Globus pallidus (tissue), 1 donor: Measurements from ENCODE around the gene RHOH.
"Not testable (repeated sequence)": the region's sequence is repeated elsewhere in the genome, so short reads cannot be mapped to it uniquely, and the experiment has no call there.

ENCODE experiments used
- DNase-seq: peaks from one replicate; pipeline ENCODE4 v3.0.0-alpha.2; 2015; ENCODE audit warnings: low spot score

Gene RHOH

GRCh38 chr4:40196724-40197281, at the start of gene RHOH:
Gene RHOH (plus strand): TSS chr4:40197031. CDS start chr4:40243387, 46,356 bp downstream.
- DNase-seq: no peak

GRCh38 chr4:40147490-40147889, 49.3 kb upstream of the RHOH start:
- not testable (repeated sequence) for DNase-seq

- peak; percentile 34 for DNase-seq
These were observed 46.9 kb upstream of the RHOH start for GRCh38 chr4:40149960-40150385.

GRCh38 chr4:40150932-40151331, 45.9 kb upstream of the RHOH start:
- no peak for DNase-seq

GRCh38 chr4:40152637-40153036, 44.2 kb upstream of the RHOH start:
- no peak for DNase-seq

GRCh38 chr4:40157436-40157835, 39.4 kb upstream of the RHOH start:
- DNase-seq: no peak

GRCh38 chr4:40160258-40160657, 36.6 kb upstream of the RHOH start:
- DNase-seq: no peak

GRCh38 chr4:40164459-40164858, 32.4 kb upstream of the RHOH start:
- DNase-seq: no peak

- DNase-seq: no peak
These were observed 30.9 kb upstream of the RHOH start for GRCh38 chr4:40165916-40166315.

- DNase-seq: no peak
These were observed 28.8 kb upstream of the RHOH start for GRCh38 chr4:40168070-40168469.

GRCh38 chr4:40170588-40170987, 26.2 kb upstream of the RHOH start:
- no peak for DNase-seq

GRCh38 chr4:40173470-40173875, 23.4 kb upstream of the RHOH start:
- DNase-seq: no peak

- DNase-seq: no peak
These were observed 20.2 kb upstream of the RHOH start for GRCh38 chr4:40176602-40177001.

GRCh38 chr4:40177591-40177990, 19.2 kb upstream of the RHOH start:
- DNase-seq: no peak

- no peak for DNase-seq
These were observed 18.2 kb upstream of the RHOH start for GRCh38 chr4:40178672-40179071.

- DNase-seq: no peak
These were observed 17.5 kb upstream of the RHOH start for GRCh38 chr4:40179360-40179759.

- DNase-seq: no peak
These were observed 16.5 kb upstream of the RHOH start for GRCh38 chr4:40180356-40180755.

- DNase-seq: no peak
These were observed 14.8 kb upstream of the RHOH start for GRCh38 chr4:40182001-40182400.

- no peak for DNase-seq
These were observed 13.9 kb upstream of the RHOH start for GRCh38 chr4:40182954-40183353.

GRCh38 chr4:40183615-40184411, 13.0 kb upstream of the RHOH start:
- no peak for DNase-seq

- no peak for DNase-seq
These were observed 10.8 kb upstream of the RHOH start for GRCh38 chr4:40185830-40186664.

GRCh38 chr4:40186665-40187014, 10.2 kb upstream of the RHOH start:
- DNase-seq: no peak

GRCh38 chr4:40187386-40187906, 9.4 kb upstream of the RHOH start:
- DNase-seq: no peak
